Skeletal muscle tissue (tissue), 4 donors: ENCODE data around the gene SYP. TPM values are rescaled to one million over a fixed set of nuclear protein-coding genes. Genes with fewer than 3 reads are reported as not detected.

Source experiments
- H3K27ac ChIP-seq: one replicate; pipeline ENCODE4 v1.7.0; 2013; ENCODE audit warnings: mild to moderate bottlenecking, low read depth, low read length, inconsistent platforms
- H3K27me3 ChIP-seq, 3 donors: one replicate each; pipeline ENCODE4 v1.7.0; 2013; ENCODE audit warnings: low read length in 3 of 3; ENCODE audit not compliant: control insufficient read depth in 3 of 3, insufficient read depth in 3 of 3
- H3K36me3 ChIP-seq, 3 donors: one replicate each; pipeline ENCODE4 v1.7.0; 2013; ENCODE audit warnings: low read length in 3 of 3; ENCODE audit not compliant: control insufficient read depth in 3 of 3, insufficient read depth in 3 of 3
- H3K4me1 ChIP-seq, 3 donors: one replicate each; pipeline ENCODE4 v1.7.0; 2013; ENCODE audit warnings: low read length in 3 of 3, mild to moderate bottlenecking in 3 of 3; ENCODE audit not compliant: control insufficient read depth in 3 of 3, insufficient read depth in 3 of 3
- H3K4me3 ChIP-seq, 3 donors: one replicate each; pipeline ENCODE4 v1.7.0; 2013; ENCODE audit warnings: low read length in 3 of 3
- H3K9ac ChIP-seq, 3 donors: one replicate each; pipeline ENCODE4 v1.7.0; 2013; ENCODE audit warnings: low read length in 3 of 3, mild to moderate bottlenecking in 3 of 3, moderate library complexity in 2 of 3, low read depth in 1 of 3
- H3K9me3 ChIP-seq, 3 donors: one replicate each; pipeline ENCODE4 v1.7.0; 2013; ENCODE audit warnings: low read length in 3 of 3; ENCODE audit not compliant: control insufficient read depth in 3 of 3
- total RNA-seq: library from RNA; depleted of rRNA; stranded (reverse); fragments of >200 nt; gene quantifications from one replicate; pipeline ENCODE4 v1.2.3, GENCODE V29; 2014
- donor health status: Osteomylitis.

SYP gene
- total RNA-seq, 1 donor from 2014 or later = 1.0 TPM

DNA sequence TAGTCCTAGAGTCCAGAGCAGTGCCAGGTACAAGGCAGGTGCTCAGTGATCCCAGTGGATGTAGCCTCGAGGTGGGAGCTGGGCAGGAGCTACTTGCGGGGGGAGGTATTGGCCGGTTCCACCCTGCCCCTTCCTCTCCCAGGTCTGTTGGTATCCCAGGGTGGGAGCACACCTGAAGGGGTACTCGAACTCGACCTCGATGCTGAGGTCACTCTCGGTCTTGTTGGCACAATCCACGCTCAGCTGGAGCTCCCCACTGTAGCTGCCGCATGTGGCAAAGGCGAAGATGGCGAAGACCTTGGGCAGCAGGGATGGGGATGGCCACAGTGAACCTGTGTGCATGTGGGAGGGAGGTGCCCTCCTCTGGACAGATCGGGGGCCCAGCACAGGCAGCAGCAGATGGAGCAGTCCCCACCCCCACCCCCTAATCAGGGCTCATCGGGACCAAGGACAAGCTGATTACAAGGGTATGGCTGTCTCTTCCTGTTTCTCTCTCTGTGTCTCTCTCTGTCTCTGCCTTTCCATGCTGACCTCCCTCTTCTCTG, 2.4 kb downstream of the SYP start:
- no peak overlapping the region for H3K27ac ChIP-seq
- H3K36me3 ChIP-seq = no peaks in the 10 kb centered on the region
- no peaks in the 10 kb centered on the region for H3K9me3 ChIP-seq
- H3K9ac ChIP-seq = no peak overlapping the region
- H3K27me3 ChIP-seq = peaks cover 0 to 11% (median 0%) of the 10 kb centered on the region in 3 donors
- H3K4me3 ChIP-seq = no peak overlapping the region
- no peaks in the 10 kb centered on the region for H3K4me1 ChIP-seq

GRCh38 chrX:49193542-49193964, 6.4 kb downstream of the SYP start:
- H3K4me1 ChIP-seq = peaks cover 0 to 4% (median 0%) of the 10 kb centered on the region in 3 donors

GRCh38 chrX:49192722-49193328, 7.2 kb downstream of the SYP start:
- H3K27ac ChIP-seq = no peak overlapping the region
- peaks cover 0 to 4% (median 0%) of the 10 kb centered on the region in 3 donors for H3K27me3 ChIP-seq
- H3K9ac ChIP-seq = peak overlapping the region in 1 of 3 donors; percentile 4
- no peaks in the 10 kb centered on the region for H3K36me3 ChIP-seq
- peaks cover 0 to 4% (median 0%) of the 10 kb centered on the region in 3 donors for H3K4me1 ChIP-seq
- H3K4me3 ChIP-seq = no peak overlapping the region
- no peaks in the 10 kb centered on the region for H3K9me3 ChIP-seq

More at GRCh38 chrX:49193542-49193964, 6.4 kb downstream of the SYP start:
- Histone ChIP-seq H3K27ac (no peak overlapping the region), H3K9me3 (no peaks in the 10 kb centered on the region), H3K9ac (no peak overlapping the region), H3K4me3 (no peak overlapping the region), H3K27me3 (peaks cover 0 to 6% (median 0%) of the 10 kb centered on the region in 3 donors), H3K36me3 (no peaks in the 10 kb centered on the region)

- Histone ChIP-seq H3K4me1 (peaks cover 0 to 4% (median under 1%) of the 10 kb centered on the region in 3 donors), H3K9me3 (no peaks in the 10 kb centered on the region), H3K27me3 (no peaks in the 10 kb centered on the region), H3K9ac (peak overlapping the region; percentile 79 to 89 (median 80)), H3K27ac (peak overlapping the region; percentile 77), H3K4me3 (peak overlapping the region; percentile 71 to 79 (median 72)), H3K36me3 (no peaks in the 10 kb centered on the region)
Observed at GRCh38 chrX:49191574-49192011, 8.4 kb downstream of the SYP start.

DNA sequence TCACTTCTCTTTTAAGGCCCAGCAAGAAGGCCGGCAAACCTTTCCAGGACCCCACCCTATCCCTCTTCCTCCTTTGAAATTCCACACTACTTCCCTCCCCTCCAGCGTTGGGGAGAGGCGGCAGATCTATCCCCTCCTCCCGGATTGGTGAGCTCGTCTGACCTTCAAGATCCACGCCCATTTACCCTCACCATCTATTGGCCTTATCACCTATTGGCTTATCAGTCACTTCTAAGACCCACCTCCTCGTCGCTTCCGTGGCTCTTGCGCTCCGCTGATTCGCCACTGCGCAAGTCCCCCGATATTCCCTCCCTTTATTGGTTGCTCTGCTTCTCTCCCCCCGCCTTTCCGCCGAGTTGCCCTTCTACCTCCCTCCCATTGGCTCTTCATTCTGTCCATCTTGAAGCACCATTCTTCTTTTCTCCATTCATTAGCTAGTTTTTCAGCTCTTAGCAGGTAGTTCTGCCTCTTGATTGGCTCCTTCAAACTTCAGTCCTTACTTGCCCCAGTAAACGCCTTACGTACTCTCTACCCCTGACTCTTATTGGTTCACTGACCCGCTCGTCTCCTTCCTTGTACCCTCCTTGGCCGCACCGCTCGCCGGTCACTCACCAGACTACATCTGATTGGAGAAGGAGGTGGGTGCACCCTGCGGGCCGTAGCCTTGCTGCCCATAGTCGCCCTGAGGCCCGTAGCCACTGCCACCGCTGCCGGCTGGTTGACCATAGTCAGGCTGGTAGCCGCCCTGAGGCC, 9.0 kb downstream of the SYP start:
- peak overlapping the region; percentile 79 to 89 (median 80) for H3K9ac ChIP-seq
- H3K4me1 ChIP-seq = peaks cover 0 to 4% (median 3%) of the 10 kb centered on the region in 3 donors
- peak overlapping the region; percentile 71 to 79 (median 72) for H3K4me3 ChIP-seq
- H3K9me3 ChIP-seq = no peaks in the 10 kb centered on the region
- H3K27ac ChIP-seq = peak overlapping the region; percentile 77
- no peaks in the 10 kb centered on the region for H3K36me3 ChIP-seq
- no peaks in the 10 kb centered on the region for H3K27me3 ChIP-seq

- Histone ChIP-seq H3K4me3 (no peak overlapping the region), H3K27ac (peak overlapping the region; percentile 7), H3K9ac (no peak overlapping the region), H3K9me3 (no peaks in the 10 kb centered on the region), H3K4me1 (peaks cover 0 to 13% (median 9%) of the 10 kb centered on the region in 3 donors), H3K27me3 (no peaks in the 10 kb centered on the region), H3K36me3 (no peaks in the 10 kb centered on the region)
Observed at GRCh38 chrX:49189606-49190005, 10.4 kb downstream of the SYP start.

DNA sequence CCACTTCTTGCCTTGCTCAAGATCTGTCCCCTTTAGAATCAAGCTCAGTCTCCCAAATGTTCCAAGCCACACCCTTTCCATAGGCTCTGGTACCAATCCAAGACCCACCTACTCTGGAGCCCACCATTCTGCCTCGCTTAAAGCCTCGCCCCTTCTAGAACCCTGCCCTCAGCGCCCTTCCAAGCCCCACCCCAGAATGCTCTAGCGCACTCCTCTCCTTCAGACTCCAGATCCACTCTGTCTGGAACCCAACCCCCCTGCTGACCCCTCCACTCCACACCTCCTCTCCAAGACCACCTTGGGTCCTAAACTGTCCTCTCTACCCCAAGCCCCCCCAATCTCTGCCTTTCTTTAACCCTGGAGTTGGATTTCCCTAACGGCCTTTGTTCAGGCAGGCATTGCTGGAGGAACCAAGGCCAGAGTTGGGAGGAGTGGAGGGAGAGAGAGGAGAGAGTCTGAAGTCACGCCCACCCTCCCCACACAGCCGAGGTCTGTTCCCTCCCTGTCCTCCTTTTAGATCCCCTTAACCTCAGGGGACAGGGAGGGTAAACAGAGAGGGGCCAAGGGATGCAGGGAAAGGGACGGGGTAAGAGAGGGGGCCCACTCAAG, 11.4 kb downstream of the SYP start:
- Histone ChIP-seq H3K9ac (no peak overlapping the region), H3K27ac (no peak overlapping the region), H3K27me3 (no peaks in the 10 kb centered on the region), H3K4me3 (no peak overlapping the region), H3K9me3 (no peaks in the 10 kb centered on the region), H3K36me3 (peaks cover 0 to 1% (median 0%) of the 10 kb centered on the region in 3 donors), H3K4me1 (peaks cover 0 to 15% (median 9%) of the 10 kb centered on the region in 3 donors)

DNA sequence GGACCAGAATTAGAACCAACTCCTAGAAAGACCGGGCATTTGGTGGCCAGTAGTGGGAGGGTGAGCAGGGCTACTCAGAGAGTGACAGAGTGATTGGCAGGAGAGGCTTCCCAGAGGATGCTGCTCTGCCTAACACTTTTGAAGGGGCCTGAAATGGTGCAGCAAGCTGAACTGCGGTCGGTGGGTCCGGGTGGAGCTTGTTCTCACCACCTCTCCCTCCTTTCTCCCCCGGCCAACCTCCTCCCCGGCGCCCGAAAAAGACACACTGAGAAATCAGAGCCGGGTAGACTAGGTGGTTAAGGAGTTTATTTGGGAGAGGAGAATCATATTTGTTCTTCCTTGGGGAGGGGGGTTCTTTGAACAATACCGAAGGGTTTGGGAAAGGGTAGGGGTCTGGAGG, 12.5 kb downstream of the SYP start:
- H3K9ac ChIP-seq = no peak overlapping the region
- no peaks in the 10 kb centered on the region for H3K9me3 ChIP-seq
- no peak overlapping the region for H3K4me3 ChIP-seq
- no peaks in the 10 kb centered on the region for H3K27me3 ChIP-seq
- peak overlapping the region; percentile 79 for H3K27ac ChIP-seq
- H3K4me1 ChIP-seq = peaks cover 0 to 15% (median 9%) of the 10 kb centered on the region in 3 donors
- peaks cover 0 to 5% (median 4%) of the 10 kb centered on the region in 3 donors for H3K36me3 ChIP-seq

- Histone ChIP-seq H3K4me3 (no peak overlapping the region), H3K9me3 (no peaks in the 10 kb centered on the region), H3K27ac (peak overlapping the region; percentile 79), H3K4me1 (peaks cover 0 to 15% (median 9%) of the 10 kb centered on the region in 3 donors), H3K27me3 (no peaks in the 10 kb centered on the region), H3K9ac (no peak overlapping the region), H3K36me3 (peaks cover 3 to 9% (median 8%) of the 10 kb centered on the region in 3 donors)
Observed at GRCh38 chrX:49187028-49187394, 13.0 kb downstream of the SYP start.
